Measurements from ENCODE around the gene MZF1.

DNA sequence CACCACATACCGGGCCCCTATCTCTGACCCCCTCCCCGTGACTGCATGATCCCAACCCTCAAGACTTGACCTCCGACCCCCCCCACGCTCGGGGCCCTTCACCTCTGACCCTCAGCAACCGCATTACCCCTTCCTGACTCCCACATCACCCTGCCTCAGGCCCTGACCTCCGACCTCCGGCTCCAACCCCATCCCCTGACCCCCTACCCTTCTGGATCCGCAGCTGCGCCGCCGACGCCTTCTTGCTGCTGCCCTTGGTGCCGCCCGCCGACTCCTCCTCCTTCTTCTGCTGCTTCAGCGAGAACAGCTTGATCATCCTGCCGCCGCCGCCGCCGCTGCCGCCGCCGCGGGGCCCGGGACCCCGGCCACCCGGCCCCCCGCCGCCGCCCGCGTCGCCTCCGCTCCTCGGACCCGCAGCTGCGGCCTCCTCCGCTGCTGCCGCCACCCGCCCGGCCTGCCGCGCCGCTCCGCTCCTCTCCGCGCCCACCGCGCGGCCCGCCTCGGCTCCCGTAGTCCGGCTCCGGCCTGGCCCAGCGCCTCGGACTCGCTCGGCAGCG lies 15.0 kb downstream of the MZF1 start, which contains the start of gene UBE2M:
- TF ChIP-seq, protein P1, sequence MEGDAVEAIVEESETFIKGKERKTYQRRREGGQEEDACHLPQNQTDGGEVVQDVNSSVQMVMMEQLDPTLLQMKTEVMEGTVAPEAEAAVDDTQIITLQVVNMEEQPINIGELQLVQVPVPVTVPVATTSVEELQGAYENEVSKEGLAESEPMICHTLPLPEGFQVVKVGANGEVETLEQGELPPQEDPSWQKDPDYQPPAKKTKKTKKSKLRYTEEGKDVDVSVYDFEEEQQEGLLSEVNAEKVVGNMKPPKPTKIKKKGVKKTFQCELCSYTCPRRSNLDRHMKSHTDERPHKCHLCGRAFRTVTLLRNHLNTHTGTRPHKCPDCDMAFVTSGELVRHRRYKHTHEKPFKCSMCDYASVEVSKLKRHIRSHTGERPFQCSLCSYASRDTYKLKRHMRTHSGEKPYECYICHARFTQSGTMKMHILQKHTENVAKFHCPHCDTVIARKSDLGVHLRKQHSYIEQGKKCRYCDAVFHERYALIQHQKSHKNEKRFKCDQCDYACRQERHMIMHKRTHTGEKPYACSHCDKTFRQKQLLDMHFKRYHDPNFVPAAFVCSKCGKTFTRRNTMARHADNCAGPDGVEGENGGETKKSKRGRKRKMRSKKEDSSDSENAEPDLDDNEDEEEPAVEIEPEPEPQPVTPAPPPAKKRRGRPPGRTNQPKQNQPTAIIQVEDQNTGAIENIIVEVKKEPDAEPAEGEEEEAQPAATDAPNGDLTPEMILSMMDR (optimal IDR thresholded peaks at IDR 0.05 in 1 of 3, IDR thresholded peaks at IDR 0.05 in 1 of 3, conservative IDR thresholded peaks at IDR 0.05 in 1 of 3; ENCODE audit: extremely low read depth in 1 of 3, insufficient read depth in 2 of 3, low read length in 3 of 3) = no peak
- no peak for TF ChIP-seq EZH2 (IDR thresholded peaks at IDR 0.05; ENCODE audit: low read length)

Measured in keratinocyte (primary cell).